NK-92 treated with Interleukin-12 subunit alpha and Interleukin-12 subunit beta, amount 100 ng/mL, for 24 hours (cell line): ENCODE data around the gene UMODL1.

Experiments used
- DNase-seq: peaks from one replicate; lab custom pipeline; 2025; lab: John Stamatoyannopoulos, UW

The UMODL1 gene

GRCh38 chr21:42097860-42098454, 26.8 kb downstream of the UMODL1 start:
- DNase-seq = no peak

- DNase-seq = no peak
Observed at GRCh38 chr21:42098957-42099505, 27.9 kb downstream of the UMODL1 start.

- DNase-seq = no peak
Observed at GRCh38 chr21:42101246-42101645, 30.1 kb downstream of the UMODL1 start.

GRCh38 chr21:42102076-42102475, 31.0 kb downstream of the UMODL1 start:
- no peak for DNase-seq

- no peak for DNase-seq
Observed at GRCh38 chr21:42102526-42102925, 31.4 kb downstream of the UMODL1 start.

GRCh38 chr21:42102991-42103390, 31.9 kb downstream of the UMODL1 start:
- DNase-seq = no peak

- DNase-seq = no peak
Observed at GRCh38 chr21:42103843-42104242, 32.7 kb downstream of the UMODL1 start.

GRCh38 chr21:42105476-42106315, 34.6 kb downstream of the UMODL1 start:
- DNase-seq = no peak

GRCh38 chr21:42106425-42106824, 35.3 kb downstream of the UMODL1 start:
- no peak for DNase-seq

GRCh38 chr21:42107177-42107880, 36.2 kb downstream of the UMODL1 start:
- DNase-seq = no peak

GRCh38 chr21:42107881-42108553, 36.9 kb downstream of the UMODL1 start:
- no peak for DNase-seq

GRCh38 chr21:42108554-42109340, 37.6 kb downstream of the UMODL1 start:
- no peak for DNase-seq

- DNase-seq = no peak
Observed at GRCh38 chr21:42109473-42109872, 38.4 kb downstream of the UMODL1 start.

GRCh38 chr21:42109873-42110525, 38.9 kb downstream of the UMODL1 start:
- DNase-seq = no peak

GRCh38 chr21:42110691-42111469, 39.8 kb downstream of the UMODL1 start:
- DNase-seq = no peak

GRCh38 chr21:42111470-42111743, 40.3 kb downstream of the UMODL1 start:
- DNase-seq = no peak

- no peak for DNase-seq
Observed at GRCh38 chr21:42111811-42112210, 40.7 kb downstream of the UMODL1 start.

GRCh38 chr21:42112238-42112637, 41.1 kb downstream of the UMODL1 start:
- no peak for DNase-seq

- DNase-seq = no peak
Observed at GRCh38 chr21:42112857-42113256, 41.7 kb downstream of the UMODL1 start.

- no peak for DNase-seq
Observed at GRCh38 chr21:42113926-42114409, 42.9 kb downstream of the UMODL1 start.
